Measurements from ENCODE around the gene CLEC16A.
"Not testable (repeated sequence)": the region's sequence is repeated elsewhere in the genome, so short reads cannot be mapped to it uniquely, and the experiment has no call there.

The CLEC16A gene

DNA sequence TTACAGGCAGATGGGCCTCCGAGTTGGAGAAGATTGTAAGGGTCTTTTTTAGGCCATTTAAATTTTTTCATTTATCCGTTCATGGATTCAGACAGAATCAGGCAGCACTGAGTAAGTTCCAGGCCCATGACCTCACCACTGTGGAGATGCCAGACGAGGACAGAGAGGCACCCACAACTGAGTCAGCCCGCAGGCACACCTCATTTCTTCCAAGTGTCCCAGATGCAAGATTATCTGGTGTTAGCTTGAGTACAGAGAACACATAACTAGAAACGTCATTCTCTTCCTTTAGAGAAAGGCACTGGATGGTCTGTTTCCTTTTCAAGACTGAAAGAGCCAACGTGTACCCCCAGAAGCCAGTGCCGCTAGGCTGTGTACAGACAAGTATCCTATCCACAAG is 16.9 kb downstream of the CLEC16A start:
- H3K9ac ChIP-seq (ENCODE audit: low read depth, low read length), result no peak overlapping the region
- peaks cover 16% of the 10 kb centered on the region for H3K36me3 ChIP-seq (ENCODE audit: insufficient read depth, low read depth, low read length)
- H3K4me1 ChIP-seq (ENCODE audit: insufficient read depth, low read length), result no peaks in the 10 kb centered on the region
- no peaks in the 10 kb centered on the region for H3K27me3 ChIP-seq (ENCODE audit: insufficient read depth, low read length)
- no peak overlapping the region for H3K27ac ChIP-seq (ENCODE audit: low read length)
- H3K9me3 ChIP-seq (ENCODE audit: insufficient read depth, low read depth, low read length), result no peaks in the 10 kb centered on the region
- H3K4me3 ChIP-seq (ENCODE audit: low read length), result no peak overlapping the region

DNA sequence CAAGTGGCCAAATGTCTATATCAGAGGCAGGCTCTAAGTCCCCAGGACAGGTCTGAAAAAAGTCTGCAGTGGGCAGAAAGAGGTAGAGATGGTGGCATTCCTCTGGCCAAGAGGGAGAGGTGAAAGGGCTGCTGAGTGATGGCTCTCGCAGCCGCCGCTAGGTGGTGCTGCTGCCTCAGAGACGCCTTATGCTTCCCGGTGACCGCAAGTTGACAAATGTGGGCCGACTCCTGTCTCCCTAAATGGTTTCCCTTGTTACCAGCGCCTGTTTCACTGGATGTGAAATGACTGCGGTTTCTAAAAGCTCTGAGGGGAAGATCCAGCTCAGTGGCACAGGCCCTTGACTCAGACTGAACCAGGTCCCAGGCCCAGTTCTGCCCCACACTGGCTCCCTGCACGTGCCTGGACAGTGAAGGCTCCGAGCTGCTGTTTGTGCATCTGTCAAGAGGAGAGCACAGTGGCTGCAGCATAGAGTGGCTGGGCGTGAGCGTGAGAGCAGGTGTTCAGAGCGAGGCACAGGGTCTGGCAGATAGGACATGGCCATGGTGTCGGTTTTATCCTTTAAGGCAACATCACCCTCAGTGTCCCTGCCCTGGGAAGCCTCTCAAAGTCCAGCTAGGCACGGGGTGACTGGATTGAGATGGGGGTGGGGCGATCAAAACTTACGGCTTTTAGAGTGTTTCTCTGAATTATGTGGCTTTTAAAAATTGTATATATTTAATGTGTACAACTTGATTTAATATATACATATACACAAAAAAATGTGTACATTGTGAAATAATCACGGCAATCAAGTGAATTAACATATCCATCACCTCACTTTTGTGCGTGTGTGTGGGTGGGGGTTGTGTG is 19.9 kb downstream of the CLEC16A start:
- H3K9ac ChIP-seq (ENCODE audit: low read depth, low read length), result no peak overlapping the region
- H3K4me1 ChIP-seq (ENCODE audit: insufficient read depth, low read length), result no peaks in the 10 kb centered on the region
- H3K36me3 ChIP-seq (ENCODE audit: insufficient read depth, low read depth, low read length), result peaks cover 20% of the 10 kb centered on the region
- no peak overlapping the region for H3K27ac ChIP-seq (ENCODE audit: low read length)
- no peak overlapping the region; the same call in 1 of the 2 replicates for H3K4me3 ChIP-seq (ENCODE audit: low read length)
- no peaks in the 10 kb centered on the region for H3K27me3 ChIP-seq (ENCODE audit: insufficient read depth, low read length)
- H3K9me3 ChIP-seq (ENCODE audit: insufficient read depth, low read depth, low read length), result no peaks in the 10 kb centered on the region

DNA sequence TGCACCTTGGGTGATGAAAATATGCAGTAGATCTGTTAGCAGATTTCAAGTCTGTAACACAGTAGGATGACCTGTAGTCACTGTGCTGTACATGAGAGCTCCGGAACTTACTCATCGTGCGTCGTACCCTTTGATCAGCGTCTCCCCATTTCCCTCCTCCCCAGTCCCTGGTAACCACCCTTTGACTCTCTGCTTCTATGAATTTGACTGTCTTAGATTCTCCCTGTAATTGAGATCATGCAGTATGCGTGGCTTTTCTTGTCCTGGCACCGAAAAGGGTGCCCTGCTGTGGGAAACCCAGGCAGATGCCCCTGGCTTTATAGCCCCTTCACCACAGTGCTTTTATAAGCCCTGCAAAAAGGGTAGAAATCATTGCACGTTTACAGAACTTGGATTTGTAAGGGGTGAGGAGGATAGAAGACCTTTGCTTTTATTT is 20.5 kb downstream of the CLEC16A start:
- no peak overlapping the region for H3K9ac ChIP-seq (ENCODE audit: low read depth, low read length)
- H3K27me3 ChIP-seq (ENCODE audit: insufficient read depth, low read length), result no peaks in the 10 kb centered on the region
- no peaks in the 10 kb centered on the region for H3K4me1 ChIP-seq (ENCODE audit: insufficient read depth, low read length)
- no peak overlapping the region for H3K4me3 ChIP-seq (ENCODE audit: low read length)
- H3K36me3 ChIP-seq (ENCODE audit: insufficient read depth, low read depth, low read length), result peaks cover 20% of the 10 kb centered on the region
- no peaks in the 10 kb centered on the region for H3K9me3 ChIP-seq (ENCODE audit: insufficient read depth, low read depth, low read length)
- no peak overlapping the region for H3K27ac ChIP-seq (ENCODE audit: low read length)

DNA sequence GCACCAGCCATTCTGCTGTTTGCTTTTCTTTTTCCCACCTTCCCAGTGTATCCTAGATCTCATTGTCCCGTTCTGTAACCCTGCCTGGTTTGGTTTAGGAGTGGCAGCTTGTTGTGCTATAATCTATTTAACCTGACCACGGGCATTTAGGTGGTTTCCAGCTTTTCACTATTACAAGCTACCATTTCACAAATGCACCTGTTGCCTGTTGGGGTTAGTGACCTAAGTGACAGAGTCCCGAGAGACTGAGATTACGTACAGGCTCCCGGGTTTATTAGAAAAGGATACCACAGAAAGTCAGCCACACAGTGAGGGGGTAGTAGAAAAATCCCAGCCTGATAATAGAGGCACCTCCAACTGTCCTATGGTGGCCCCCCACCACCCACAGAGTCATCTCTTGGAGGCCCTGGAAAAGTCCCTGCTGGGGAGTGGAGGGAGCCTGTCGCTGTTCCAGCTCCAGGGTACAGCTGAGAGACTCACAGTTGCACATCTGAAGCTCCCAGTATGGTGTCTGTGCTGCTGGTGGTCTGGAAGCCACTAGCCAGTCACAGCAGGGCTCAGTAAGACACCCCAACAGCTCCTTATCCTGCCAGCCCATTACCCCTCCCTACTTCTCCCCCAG is 21.2 kb downstream of the CLEC16A start:
- Histone ChIP-seq H3K27me3 (ENCODE audit: insufficient read depth, low read length) (no peaks in the 10 kb centered on the region), H3K4me3 (ENCODE audit: low read length) (no peak overlapping the region), H3K9ac (ENCODE audit: low read depth, low read length) (no peak overlapping the region), H3K4me1 (ENCODE audit: insufficient read depth, low read length) (no peaks in the 10 kb centered on the region), H3K27ac (ENCODE audit: low read length) (no peak overlapping the region), H3K9me3 (ENCODE audit: insufficient read depth, low read depth, low read length) (no peaks in the 10 kb centered on the region), H3K36me3 (ENCODE audit: insufficient read depth, low read depth, low read length) (peaks cover 20% of the 10 kb centered on the region)

DNA sequence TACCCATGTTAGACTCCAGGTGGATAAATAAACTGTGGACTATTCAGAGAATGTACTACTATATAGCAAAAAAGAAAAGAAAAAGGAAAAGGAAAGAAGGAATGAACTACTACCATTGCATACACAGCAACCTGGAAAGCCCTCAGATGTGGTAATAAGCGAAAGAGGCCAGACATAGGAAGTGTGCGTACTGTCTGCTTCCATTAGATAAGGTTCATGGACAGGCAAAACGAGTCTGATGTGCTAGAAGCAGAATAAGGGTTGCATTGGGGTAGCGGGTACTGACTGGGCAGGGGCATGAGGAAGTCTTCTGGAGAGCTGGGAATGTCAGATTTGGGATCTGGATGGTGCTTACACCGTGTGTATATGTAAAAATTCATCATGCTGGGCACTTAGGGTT is 21.8 kb downstream of the CLEC16A start:
- Histone ChIP-seq H3K9ac (ENCODE audit: low read depth, low read length) (no peak overlapping the region), H3K27me3 (ENCODE audit: insufficient read depth, low read length) (no peaks in the 10 kb centered on the region), H3K36me3 (ENCODE audit: insufficient read depth, low read depth, low read length) (peaks cover 22% of the 10 kb centered on the region), H3K4me3 (ENCODE audit: low read length) (no peak overlapping the region), H3K27ac (ENCODE audit: low read length) (no peak overlapping the region), H3K4me1 (ENCODE audit: insufficient read depth, low read length) (no peaks in the 10 kb centered on the region), H3K9me3 (ENCODE audit: insufficient read depth, low read depth, low read length) (no peaks in the 10 kb centered on the region)

DNA sequence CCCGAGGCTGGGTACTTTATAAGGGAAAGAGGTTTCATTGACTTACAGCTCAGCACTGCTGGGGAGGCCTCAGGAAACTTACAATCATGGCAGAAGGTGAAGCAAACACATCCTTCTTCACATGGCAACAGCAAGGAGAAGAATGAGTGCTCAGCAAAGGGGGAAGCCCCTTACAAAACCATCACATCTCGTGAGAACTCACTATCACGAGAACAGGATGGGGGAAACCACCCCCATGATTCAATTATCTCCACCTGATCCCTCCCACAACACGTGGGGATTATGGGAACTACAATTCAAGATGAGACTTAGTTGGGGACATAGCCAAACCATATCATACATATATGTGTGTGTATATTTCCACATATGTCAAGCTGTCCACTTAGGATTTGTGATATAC is 22.2 kb downstream of the CLEC16A start:
- not testable (repeated sequence) for H3K4me3 ChIP-seq (ENCODE audit: low read length); H3K9ac ChIP-seq (ENCODE audit: low read depth, low read length); H3K9me3 ChIP-seq (ENCODE audit: insufficient read depth, low read depth, low read length); H3K4me1 ChIP-seq (ENCODE audit: insufficient read depth, low read length); H3K27me3 ChIP-seq (ENCODE audit: insufficient read depth, low read length); H3K27ac ChIP-seq (ENCODE audit: low read length)
- peaks cover 24% of the 10 kb centered on the region for H3K36me3 ChIP-seq (ENCODE audit: insufficient read depth, low read depth, low read length)

DNA sequence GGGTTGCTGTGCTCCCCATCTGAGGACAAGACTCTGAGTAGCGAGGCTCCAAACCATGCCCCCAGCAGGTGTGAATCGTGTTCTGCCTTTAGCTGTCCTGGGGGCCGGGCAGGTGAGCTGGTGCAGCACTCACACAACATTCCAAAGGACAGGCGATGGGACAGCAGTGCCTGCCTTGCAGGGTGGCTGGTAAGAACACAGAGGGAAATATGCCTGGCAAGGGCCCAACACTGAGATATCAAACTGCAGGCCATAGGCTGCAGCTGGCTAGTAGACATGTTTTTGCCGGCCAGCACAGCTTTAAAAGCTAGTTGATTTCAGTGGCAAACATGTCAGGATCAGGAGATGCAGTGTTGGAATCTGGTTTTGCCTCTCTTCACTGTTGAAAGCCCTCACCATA is 23.6 kb downstream of the CLEC16A start:
- Histone ChIP-seq H3K4me1 (ENCODE audit: insufficient read depth, low read length) (0 out of 2 replicates have a peak, but pooled peaks cover 3% of the 10 kb centered on the region), H3K27ac (ENCODE audit: low read length) (no peak overlapping the region), H3K9me3 (ENCODE audit: insufficient read depth, low read depth, low read length) (no peaks in the 10 kb centered on the region), H3K9ac (ENCODE audit: low read depth, low read length) (no peak overlapping the region), H3K4me3 (ENCODE audit: low read length) (no peak overlapping the region), H3K27me3 (ENCODE audit: insufficient read depth, low read length) (no peaks in the 10 kb centered on the region), H3K36me3 (ENCODE audit: insufficient read depth, low read depth, low read length) (peaks cover 19% of the 10 kb centered on the region)

DNA sequence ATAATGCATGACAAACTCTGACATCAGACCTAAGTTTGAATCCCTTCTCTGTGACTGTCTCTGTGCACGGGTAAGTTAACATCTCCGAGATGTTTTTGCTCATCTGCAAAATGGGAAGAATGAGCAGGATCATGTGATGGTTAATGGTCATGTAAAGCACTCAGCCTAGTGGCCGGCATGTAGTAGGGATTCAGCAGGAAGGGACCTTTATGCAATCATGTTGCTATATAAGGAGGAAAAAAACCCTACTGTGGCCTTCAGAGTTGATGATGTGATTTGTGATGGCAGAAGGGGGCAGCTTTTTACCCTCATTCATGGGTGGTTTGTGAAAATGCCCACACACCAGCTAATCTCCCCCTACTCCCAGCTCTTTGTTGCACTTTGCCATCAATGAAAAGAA is 24.1 kb downstream of the CLEC16A start:
- Histone ChIP-seq H3K27ac (ENCODE audit: low read length) (no peak overlapping the region), H3K4me3 (ENCODE audit: low read length) (no peak overlapping the region), H3K36me3 (ENCODE audit: insufficient read depth, low read depth, low read length) (peaks cover 18% of the 10 kb centered on the region), H3K9ac (ENCODE audit: low read depth, low read length) (no peak overlapping the region), H3K4me1 (ENCODE audit: insufficient read depth, low read length) (0 out of 2 replicates have a peak, but pooled peaks cover 3% of the 10 kb centered on the region), H3K9me3 (ENCODE audit: insufficient read depth, low read depth, low read length) (no peaks in the 10 kb centered on the region), H3K27me3 (ENCODE audit: insufficient read depth, low read length) (no peaks in the 10 kb centered on the region)

DNA sequence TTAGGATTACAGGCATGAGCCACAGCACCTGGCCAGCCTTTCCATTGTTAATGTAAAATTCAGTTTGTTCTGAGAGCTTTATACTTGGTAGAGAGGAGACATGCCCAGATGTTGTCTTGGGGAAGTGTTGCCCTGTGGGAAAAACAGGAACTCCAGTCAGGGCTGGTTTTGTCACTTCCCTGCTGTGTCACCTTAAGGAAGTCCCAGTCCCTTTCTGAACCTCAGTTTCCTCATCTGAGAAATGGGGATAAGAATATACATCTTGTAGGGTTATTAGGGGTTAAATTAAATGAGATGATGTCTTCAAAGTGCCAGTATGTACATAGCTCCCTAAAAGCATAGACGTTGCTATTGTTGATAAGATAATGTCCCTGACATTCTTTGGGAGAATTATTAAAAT is 25.3 kb downstream of the CLEC16A start:
- Histone ChIP-seq H3K9me3 (ENCODE audit: insufficient read depth, low read depth, low read length) (no peaks in the 10 kb centered on the region), H3K27me3 (ENCODE audit: insufficient read depth, low read length) (no peaks in the 10 kb centered on the region), H3K27ac (ENCODE audit: low read length) (no peak overlapping the region), H3K36me3 (ENCODE audit: insufficient read depth, low read depth, low read length) (peaks cover 15% of the 10 kb centered on the region), H3K4me1 (ENCODE audit: insufficient read depth, low read length) (0 out of 2 replicates have a peak, but pooled peaks cover 3% of the 10 kb centered on the region), H3K9ac (ENCODE audit: low read depth, low read length) (no peak overlapping the region), H3K4me3 (ENCODE audit: low read length) (no peak overlapping the region)

DNA sequence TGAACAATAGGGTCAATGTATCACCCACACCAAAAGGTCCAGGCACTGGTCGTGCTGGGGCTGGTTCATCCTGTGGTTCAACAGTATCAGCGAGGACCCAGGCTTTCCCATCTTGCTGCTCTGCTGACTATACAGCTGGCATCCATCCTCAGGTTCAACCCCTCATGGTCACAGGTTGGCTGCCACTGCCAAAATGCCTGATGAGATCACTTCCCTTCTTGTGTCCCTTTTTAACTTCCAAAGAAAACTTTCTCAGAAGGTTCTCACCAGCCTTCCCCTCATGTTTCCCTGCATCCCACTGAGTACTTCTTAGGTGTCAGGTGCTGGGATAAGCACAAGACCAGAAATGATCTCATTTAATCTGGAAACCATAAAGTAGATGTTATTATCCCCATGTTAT is 25.7 kb downstream of the CLEC16A start:
- no peaks in the 10 kb centered on the region for H3K9me3 ChIP-seq (ENCODE audit: insufficient read depth, low read depth, low read length)
- no peak overlapping the region for H3K9ac ChIP-seq (ENCODE audit: low read depth, low read length)
- H3K4me1 ChIP-seq (ENCODE audit: insufficient read depth, low read length), result 0 out of 2 replicates have a peak, but pooled peaks cover 3% of the 10 kb centered on the region
- H3K4me3 ChIP-seq (ENCODE audit: low read length), result no peak overlapping the region
- no peaks in the 10 kb centered on the region for H3K27me3 ChIP-seq (ENCODE audit: insufficient read depth, low read length)
- no peak overlapping the region for H3K27ac ChIP-seq (ENCODE audit: low read length)
- peaks cover 15% of the 10 kb centered on the region for H3K36me3 ChIP-seq (ENCODE audit: insufficient read depth, low read depth, low read length)

DNA sequence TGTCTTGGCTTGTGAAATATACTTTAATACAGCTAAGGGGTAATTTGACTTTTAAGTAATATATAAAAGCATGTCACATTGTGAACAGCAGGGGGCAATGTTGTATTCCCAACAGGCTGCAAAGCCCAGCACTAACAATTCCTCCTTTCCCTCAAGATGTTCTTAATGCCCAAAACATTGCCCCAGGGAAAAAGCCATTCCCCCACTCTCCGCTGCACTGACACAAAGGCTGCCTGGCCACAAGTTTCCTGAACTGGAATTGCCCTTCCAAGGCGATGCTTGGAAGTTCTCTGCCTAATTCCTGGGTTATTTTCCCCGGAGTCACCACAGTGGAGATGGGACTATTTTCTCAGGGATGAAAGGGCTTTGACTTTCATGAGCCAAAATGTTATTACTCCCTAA is 27.2 kb downstream of the CLEC16A start:
- Histone ChIP-seq H3K4me1 (ENCODE audit: insufficient read depth, low read length) (0 out of 2 replicates have a peak, but pooled peaks cover 3% of the 10 kb centered on the region), H3K36me3 (ENCODE audit: insufficient read depth, low read depth, low read length) (peaks cover 14% of the 10 kb centered on the region), H3K27ac (ENCODE audit: low read length) (no peak overlapping the region), H3K27me3 (ENCODE audit: insufficient read depth, low read length) (no peaks in the 10 kb centered on the region), H3K4me3 (ENCODE audit: low read length) (no peak overlapping the region), H3K9ac (ENCODE audit: low read depth, low read length) (no peak overlapping the region), H3K9me3 (ENCODE audit: insufficient read depth, low read depth, low read length) (no peaks in the 10 kb centered on the region)
